ENCODE results near the gene GALNT2.

The GALNT2 gene

GRCh38 chr1:230267338-230268065 is 200.5 kb downstream of the GALNT2 start:
- DNase-seq: no peak
- in situ Hi-C loops (cut with HindIII; ENCODE audit: low pct_ligation_motif_present, low pct_unique_long_range_greater_than_20kb, low sequenced_read_pairs): no loop called here

DNA sequence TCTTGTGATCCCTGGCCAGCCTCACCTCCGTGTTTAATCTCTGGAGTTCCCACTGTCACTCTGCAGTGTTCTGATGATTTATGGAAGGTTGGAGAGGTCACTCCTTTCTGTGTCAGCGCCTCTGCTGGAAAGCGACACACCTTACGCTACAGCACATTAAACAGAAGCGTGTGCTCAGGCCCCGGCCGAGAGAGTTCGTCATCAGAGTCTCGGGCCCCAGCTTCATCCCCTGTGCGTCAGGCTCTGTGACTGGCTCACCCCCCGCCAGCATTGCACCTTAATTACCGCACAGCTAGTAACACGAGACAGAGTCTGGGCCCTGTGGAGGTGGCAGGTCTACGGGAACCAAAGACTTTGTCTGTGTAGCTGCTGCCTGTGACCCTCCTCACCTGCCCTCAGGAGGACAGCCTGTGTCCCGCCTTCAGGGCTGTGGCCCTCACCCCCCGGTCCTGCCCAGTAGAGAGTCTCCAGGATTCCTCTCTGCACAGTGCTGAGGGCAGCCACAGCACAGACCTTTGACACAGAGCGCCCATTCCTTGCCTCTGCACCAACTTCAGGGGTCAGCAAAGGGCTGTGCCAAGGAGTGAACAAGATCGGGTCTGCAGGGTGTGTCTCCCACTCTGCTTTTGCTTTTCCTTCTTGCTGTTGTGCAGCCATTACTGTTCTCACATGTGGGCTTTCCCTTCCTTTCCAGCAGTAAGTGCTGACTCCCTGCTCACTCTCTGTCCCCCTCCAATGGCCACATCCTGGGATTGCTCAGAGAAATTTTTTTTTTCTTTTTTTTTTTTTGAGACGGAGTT is 201.5 kb downstream of the GALNT2 start:
- peak; percentile 78 for DNase-seq
- in situ Hi-C loops (cut with HindIII; ENCODE audit: low pct_ligation_motif_present, low pct_unique_long_range_greater_than_20kb, low sequenced_read_pairs): no loop called here

DNA sequence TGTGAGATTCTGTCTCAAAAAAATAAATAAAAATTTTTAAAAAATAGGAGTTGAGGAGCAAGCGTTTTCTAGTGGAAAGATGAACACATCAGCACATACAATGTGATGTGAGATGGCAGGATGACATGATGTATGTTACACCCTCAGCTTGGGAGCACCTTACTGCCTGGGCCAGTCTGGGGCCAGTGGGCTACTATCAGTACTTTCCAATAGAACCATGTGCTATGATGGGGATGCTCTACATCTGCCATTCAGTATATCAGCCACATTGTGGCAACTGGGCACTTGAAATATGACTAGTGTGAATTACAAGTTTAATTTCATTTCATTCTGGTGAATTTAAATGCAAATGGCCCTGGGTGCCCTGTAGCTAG is 203.1 kb downstream of the GALNT2 start:
- in situ Hi-C loops (cut with HindIII; ENCODE audit: low pct_ligation_motif_present, low pct_unique_long_range_greater_than_20kb, low sequenced_read_pairs): no loop called here
- DNase-seq: no peak

DNA sequence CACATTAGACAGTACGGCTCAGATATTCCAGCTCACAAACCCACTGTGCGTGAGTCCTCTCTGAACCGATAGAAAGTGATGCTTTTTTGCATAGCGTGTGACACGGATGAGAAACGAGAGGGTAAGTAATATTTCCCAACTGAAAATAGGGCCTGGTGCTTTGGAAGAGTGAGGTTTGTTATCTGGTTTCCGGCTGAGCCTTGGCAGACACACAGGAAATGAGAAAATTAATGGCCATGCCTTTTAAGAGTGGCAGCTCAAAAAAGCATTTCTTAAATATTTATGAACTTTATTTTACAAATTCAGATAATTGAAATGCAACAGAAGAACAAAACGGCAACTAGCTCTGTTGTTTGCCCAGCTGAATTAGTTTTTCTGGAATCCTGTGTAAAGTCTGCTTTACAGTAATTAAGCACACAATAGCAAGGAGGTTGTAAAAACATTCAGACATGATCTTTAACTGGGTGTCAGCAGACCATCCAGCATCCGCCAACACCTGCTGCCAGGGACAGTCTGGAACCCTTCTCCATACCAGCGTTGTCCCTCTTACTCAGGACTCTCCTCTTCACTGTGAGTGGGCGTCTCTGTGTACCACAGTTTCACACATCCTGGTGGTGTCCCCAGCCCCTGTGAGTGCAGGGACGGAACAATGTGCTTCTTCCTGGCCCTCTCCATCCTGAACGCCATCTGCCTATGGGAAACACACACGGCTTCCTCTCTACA is 203.7 kb downstream of the GALNT2 start:
- DNase-seq: no peak
- in situ Hi-C loops (cut with HindIII; ENCODE audit: low pct_ligation_motif_present, low pct_unique_long_range_greater_than_20kb, low sequenced_read_pairs): no loop called here

DNA sequence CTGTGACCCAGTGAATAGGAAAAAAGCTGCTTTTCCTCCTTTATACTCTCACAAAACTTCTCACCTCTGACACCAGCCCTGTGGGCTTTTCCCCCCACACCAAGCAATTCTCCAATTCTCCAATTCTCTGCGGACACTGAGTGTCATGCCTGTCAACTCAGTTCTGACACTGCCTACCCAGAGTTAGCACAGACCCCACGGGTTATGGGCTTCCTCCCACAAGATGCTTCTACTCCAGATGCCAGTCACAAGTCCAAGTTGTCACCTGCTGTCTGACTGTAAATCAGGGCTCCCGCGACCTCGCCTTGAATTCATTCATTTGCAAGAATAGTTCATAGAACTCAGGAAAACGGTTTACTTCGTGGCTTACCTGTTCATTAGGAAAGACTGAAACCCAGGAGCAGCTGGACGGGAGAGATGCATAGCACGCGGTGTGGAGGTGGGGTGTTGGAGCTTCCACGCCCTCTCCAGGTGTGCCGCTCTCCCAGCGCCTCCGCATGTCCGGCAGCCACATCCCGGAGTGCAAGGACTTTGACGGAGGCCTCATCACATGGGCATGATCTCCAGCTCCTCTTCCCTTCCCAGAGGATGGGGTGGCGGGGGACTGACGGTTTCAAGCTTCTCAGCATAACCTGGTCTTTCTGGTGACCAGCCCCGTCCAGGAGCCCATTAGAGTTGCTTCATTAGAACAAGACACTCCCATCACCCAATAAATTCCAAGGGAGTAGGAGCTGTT is 204.4 kb downstream of the GALNT2 start:
- in situ Hi-C loops (cut with HindIII; ENCODE audit: low pct_ligation_motif_present, low pct_unique_long_range_greater_than_20kb, low sequenced_read_pairs): no loop called here
- DNase-seq: no peak

- no peak for DNase-seq
- in situ Hi-C loops (cut with HindIII; ENCODE audit: low pct_ligation_motif_present, low pct_unique_long_range_greater_than_20kb, low sequenced_read_pairs): no loop called here
These were observed 205.5 kb downstream of the GALNT2 start for GRCh38 chr1:230272557-230272956.

- no peak for DNase-seq
- in situ Hi-C loops (cut with HindIII; ENCODE audit: low pct_ligation_motif_present, low pct_unique_long_range_greater_than_20kb, low sequenced_read_pairs): no loop called here
These were observed 206.2 kb downstream of the GALNT2 start for GRCh38 chr1:230273141-230273710.

- in situ Hi-C loops (cut with HindIII; ENCODE audit: low pct_ligation_motif_present, low pct_unique_long_range_greater_than_20kb, low sequenced_read_pairs): no loop called here
- no peak for DNase-seq
These were observed 207.2 kb downstream of the GALNT2 start for GRCh38 chr1:230274254-230274653.

- in situ Hi-C loops (cut with HindIII; ENCODE audit: low pct_ligation_motif_present, low pct_unique_long_range_greater_than_20kb, low sequenced_read_pairs): no loop called here
- DNase-seq: no peak
These were observed 209.4 kb downstream of the GALNT2 start for GRCh38 chr1:230276401-230276800.

DNA sequence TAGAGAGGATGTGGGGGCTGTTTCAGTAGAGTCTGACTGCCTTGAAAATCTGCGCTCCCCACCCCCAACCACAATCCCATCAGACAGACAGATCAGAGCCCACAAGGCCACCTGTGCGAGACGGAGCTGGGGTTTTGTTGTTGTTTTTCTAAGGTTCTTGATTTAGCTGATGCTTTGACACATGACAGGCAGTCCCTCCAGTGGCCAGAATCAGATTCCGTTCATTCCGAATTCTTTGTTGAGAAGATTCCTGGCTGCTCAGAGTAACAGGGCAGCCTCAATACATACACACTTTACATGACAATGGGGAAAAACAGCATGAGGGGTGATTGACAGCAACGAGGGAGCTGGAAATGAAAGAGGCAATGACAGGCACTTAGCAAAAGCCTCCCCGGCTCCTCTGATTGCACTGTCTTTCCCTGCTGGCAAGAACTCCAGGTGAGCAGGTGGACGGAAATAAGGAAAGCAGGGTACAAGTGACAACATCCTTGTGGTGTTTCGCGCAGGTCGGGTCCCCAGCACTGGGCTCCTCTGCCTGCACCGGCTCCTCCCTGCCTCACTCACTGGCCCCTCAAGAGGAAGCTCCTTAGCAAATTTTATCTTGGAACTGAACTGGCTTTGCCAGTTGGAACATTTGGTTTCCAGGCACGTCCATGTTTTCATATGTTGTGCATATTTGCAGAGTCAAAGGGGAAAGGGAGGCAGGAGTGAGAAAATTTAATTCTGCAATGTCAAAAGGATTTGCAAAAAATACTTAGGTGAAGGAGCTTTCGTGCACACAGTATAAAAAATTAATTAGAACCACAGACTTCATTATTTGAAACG is 210.4 kb downstream of the GALNT2 start:
- DNase-seq: no peak
- in situ Hi-C loops (cut with HindIII; ENCODE audit: low pct_ligation_motif_present, low pct_unique_long_range_greater_than_20kb, low sequenced_read_pairs): no loop called here

DNA sequence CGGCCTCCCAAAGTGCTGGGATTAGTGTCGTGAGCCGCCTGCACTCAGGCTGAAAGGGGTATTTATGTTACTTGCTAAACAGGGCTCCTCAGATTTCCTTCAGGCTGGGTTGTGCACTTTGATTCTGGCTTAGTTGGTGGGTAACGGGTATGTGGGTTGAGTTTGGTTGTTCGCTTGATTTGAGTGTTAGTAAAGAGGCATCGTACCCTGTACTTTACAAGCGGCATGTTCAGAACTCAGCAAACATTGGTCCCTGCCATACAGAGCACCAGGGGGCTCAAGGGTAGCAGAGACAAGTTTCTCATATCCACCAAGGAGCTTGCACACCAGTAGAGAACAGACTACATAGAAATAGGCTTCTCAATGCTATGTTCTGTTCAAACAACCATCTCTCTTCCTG is 211.3 kb downstream of the GALNT2 start:
- no peak for DNase-seq
- in situ Hi-C loops (cut with HindIII; ENCODE audit: low pct_ligation_motif_present, low pct_unique_long_range_greater_than_20kb, low sequenced_read_pairs): no loop called here

DNA sequence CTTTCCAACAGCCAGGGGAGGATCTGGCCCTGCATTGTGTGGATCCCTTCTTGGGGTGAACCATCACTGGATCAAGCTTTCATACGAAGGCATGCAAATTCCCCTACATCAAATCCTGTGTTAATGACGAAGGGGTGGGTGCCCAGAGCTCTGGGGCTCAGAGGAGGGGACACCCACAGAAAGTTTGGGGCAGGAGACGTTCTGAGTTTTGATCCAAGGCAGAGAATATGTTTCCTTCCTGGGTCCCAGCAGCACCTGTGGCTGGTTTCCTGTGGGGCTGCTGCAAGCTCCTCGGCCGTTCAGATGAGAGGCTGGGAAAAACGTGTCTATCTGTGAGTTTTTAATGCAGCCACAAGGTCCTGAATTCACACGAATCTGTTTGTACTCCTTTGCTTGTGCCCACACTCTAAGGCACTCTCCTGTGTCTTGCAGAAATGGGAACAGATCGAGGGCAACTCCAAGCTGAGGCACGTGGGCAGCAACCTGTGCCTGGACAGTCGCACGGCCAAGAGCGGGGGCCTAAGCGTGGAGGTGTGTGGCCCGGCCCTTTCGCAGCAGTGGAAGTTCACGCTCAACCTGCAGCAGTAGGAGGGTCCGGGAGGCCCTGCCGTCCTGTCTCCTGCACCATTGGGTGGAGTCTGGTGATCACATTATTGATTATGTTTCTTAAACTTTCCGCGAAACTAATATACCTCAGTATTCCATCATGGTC is 212.0 kb downstream of the GALNT2 start:
- no peak for DNase-seq
- in situ Hi-C loops (cut with HindIII; ENCODE audit: low pct_ligation_motif_present, low pct_unique_long_range_greater_than_20kb, low sequenced_read_pairs): no loop called here

DNA sequence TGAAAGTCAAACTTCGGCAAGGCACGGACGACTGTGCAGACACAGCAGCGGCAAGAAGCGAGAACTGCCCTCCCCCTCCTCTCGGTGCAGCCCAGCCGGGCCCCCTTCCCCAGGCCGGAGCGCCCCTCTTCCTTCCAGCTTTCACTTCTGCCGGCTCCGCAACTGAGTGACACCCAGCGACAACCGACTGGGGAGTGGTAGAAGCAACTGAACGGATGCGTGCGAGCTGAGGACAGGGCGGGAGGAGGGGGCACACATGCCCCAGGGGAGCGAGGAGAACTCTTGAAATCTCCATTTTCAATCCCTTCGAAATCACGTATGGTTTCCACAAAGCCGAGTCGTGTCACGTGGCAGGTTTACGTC is 212.5 kb downstream of the GALNT2 start:
- no peak for DNase-seq
- in situ Hi-C loops (cut with HindIII; ENCODE audit: low pct_ligation_motif_present, low pct_unique_long_range_greater_than_20kb, low sequenced_read_pairs): no loop called here

DNA sequence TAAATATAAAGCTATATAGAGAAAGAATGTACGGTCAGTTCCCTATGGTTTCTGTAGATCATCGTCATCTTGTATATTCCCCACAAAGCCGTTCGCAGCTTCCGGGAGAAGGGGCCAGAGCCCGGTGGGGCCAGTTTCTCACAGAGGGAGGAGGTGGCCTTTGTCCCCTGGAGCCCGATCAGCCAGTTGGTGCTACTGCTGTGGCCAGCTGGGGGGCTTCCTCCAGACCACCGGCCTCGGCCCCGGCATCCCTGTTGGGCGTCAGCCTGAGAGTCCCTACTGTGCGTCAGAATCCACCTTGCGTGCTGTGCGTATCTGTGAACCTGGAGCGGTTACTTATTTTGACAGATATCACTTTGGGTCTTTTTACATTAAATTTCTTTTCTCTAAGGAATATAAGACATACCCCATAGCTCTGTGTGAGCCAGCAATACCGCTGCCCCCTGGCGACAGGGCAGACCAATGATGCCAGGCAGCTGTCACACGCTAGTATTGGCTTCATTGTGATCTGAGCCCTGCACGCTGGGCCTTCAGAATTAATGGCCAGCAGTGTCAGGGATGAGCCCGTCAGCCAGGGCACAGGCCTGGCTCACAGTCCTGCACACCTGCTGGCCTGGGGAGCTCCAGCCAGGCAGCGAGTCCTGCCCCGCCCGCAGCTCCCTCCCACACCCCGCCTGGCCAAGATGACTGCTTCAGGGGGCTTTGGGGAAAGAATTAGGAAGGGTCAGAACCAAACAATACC is 213.2 kb downstream of the GALNT2 start:
- in situ Hi-C loops (cut with HindIII; ENCODE audit: low pct_ligation_motif_present, low pct_unique_long_range_greater_than_20kb, low sequenced_read_pairs): no loop called here
- DNase-seq: no peak

DNA sequence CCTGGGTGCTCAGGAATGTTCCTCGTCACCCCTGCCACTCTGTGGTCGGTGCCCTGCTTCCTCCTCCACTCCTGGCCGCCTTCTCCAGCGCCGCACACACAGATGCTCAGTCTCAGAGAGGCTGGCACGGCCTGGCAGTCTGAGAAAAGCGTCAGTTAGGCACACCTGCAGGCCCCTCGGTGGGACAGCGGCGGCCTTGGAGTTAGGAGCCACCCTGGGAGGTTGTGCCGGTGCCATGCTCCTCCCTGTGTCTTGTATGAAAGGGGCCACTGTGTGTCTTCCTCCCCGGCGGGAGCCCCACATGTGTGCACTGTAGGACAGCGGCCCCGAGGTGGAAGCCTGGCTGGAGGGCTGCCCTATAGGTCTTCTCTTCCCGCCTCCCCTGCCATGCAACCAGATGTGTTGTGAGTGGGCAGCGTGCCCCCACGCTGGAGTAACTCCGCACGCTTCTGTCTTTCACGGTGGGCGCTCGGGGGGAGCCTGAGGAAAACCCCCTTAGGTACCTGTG is 213.9 kb downstream of the GALNT2 start:
- in situ Hi-C loops (cut with HindIII; ENCODE audit: low pct_ligation_motif_present, low pct_unique_long_range_greater_than_20kb, low sequenced_read_pairs): no loop called here
- no peak for DNase-seq

- in situ Hi-C loops (cut with HindIII; ENCODE audit: low pct_ligation_motif_present, low pct_unique_long_range_greater_than_20kb, low sequenced_read_pairs): no loop called here
- DNase-seq: no peak
These were observed 214.5 kb downstream of the GALNT2 start for GRCh38 chr1:230281556-230281955.
